LNCAP (cell line): ENCODE measurements around the gene FZD4.

ENCODE experiments used
- TF ChIP-seq, protein P1 (sequence below): fragments of 450-650 bp; IDR thresholded peaks from 2 replicates; pipeline ENCODE4 v1.5.1; 2017; ENCODE audit warnings: mild to moderate bottlenecking

FZD4 gene

GRCh38 chr11:86956905-86957195 lies 1.7 kb upstream of the FZD4 start:
- TF ChIP-seq, protein P1, sequence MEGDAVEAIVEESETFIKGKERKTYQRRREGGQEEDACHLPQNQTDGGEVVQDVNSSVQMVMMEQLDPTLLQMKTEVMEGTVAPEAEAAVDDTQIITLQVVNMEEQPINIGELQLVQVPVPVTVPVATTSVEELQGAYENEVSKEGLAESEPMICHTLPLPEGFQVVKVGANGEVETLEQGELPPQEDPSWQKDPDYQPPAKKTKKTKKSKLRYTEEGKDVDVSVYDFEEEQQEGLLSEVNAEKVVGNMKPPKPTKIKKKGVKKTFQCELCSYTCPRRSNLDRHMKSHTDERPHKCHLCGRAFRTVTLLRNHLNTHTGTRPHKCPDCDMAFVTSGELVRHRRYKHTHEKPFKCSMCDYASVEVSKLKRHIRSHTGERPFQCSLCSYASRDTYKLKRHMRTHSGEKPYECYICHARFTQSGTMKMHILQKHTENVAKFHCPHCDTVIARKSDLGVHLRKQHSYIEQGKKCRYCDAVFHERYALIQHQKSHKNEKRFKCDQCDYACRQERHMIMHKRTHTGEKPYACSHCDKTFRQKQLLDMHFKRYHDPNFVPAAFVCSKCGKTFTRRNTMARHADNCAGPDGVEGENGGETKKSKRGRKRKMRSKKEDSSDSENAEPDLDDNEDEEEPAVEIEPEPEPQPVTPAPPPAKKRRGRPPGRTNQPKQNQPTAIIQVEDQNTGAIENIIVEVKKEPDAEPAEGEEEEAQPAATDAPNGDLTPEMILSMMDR, result no peak

- TF ChIP-seq, protein P1, result 0 out of 2 replicates have a peak, but pooled peaks have one; percentile 10
Measured at GRCh38 chr11:86955111-86955360, 159 bp downstream of the FZD4 start.

- TF ChIP-seq, protein P1, result no peak
Measured at GRCh38 chr11:86954269-86955110, 705 bp downstream of the FZD4 start.

DNA sequence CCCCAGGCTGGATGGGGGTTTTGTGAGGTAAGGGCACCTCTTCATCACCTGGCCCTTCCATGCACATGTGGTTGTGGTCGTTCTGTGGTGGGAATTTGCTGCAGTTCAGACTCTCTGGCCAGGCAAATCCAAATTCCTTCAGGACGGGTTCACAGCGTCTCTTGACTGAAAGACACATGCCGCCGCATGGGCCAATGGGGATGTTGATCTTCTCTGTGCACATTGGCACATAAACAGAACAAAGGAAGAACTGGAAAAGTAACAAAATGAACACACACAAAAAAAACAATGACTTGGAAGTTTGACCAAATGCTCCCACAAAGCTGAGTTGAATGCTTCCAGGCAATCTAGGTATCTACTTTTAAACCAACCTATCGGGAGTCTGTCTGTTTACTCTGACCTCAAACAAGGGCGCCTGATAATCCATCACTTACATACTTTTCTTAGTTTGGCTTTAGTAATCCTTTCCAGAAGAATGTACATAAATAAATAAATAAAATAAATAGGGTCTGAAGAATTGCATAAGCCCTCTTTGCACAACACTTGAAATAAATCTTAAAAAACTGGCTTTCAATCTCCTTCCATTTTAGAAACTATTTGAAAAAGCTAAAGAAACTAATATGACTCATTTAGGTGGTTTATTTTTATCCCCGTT lies 2.8 kb downstream of the FZD4 start:
- TF ChIP-seq, protein P1, result no peak

GRCh38 chr11:86951706-86952105 lies 3.5 kb downstream of the FZD4 start:
- TF ChIP-seq, protein P1, result no peak

- TF ChIP-seq, protein P1, result no peak
Measured at GRCh38 chr11:86950661-86950995, 4.6 kb downstream of the FZD4 start.

DNA sequence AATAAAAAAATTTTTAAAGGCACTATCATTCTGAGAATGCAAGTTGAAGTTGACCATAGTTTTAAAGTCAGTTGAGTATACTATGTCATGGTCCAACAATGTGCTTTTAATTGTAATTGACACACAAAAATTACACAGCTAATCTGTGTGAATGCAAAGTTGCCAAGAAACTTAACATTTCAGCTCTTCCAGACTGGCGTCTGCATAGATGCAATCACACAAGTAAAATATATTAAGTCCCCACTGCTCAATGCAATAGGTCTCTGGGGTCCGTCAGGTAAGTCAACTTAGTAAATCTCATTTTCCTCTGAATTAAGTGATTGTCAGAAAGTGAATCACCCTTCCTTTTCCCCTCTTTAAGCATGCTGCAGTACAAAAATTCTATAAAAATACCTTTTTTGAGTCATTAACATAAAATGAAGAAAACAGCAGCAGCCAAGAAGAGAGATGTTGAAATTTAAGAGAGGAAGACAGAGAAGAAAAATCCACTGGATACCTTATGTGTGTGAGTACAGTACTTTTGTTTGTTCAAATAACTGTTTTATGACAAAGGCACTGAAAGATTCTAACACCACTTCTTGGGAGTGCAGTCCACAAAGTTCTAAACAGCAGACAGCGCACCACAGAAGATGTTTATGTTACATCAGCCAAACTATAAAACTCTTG lies 5.1 kb downstream of the FZD4 start:
- TF ChIP-seq, protein P1, result no peak
